Uterus (tissue), 2 donors: ENCODE results near the gene CRYL1.

Experiments used
- POLR2A ChIP-seq, 2 donors: fragments of 450-650 bp; IDR thresholded peaks; one replicate each; pipeline ENCODE4 v1.6.1; 2016; ENCODE audit warnings: antibody characterized with exemption in 2 of 2, mild to moderate bottlenecking in 1 of 2, moderate library complexity in 1 of 2
- TF ChIP-seq, protein P1 (sequence below), 4 experiments: fragments of 200-600 bp in 2 of 4; fragments of 450-650 bp in 2 of 4; sonication (generic) in 2 of 4; IDR thresholded peaks; one replicate each; pipeline ENCODE4 v1.5.1; 2016 to 2019; ENCODE audit warnings: antibody characterized with exemption in 4 of 4, mild to moderate bottlenecking in 2 of 4, moderate library complexity in 1 of 4

DNA sequence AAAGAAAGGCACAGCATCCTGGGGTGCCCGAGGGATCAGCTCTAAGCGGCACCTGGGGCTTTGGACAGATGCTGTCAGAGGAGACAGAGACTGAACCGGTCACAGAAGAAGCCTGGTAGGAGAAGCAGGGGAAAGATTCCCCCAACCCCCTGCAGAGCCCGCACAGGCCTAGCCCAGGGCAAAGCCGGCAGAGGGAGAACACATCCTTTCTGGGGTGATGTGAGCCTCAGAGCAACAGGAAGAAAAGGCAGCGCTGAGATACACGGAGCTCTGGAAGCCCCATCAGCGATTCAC is 101.2 kb downstream of the CRYL1 start:
- TF ChIP-seq, protein P1, sequence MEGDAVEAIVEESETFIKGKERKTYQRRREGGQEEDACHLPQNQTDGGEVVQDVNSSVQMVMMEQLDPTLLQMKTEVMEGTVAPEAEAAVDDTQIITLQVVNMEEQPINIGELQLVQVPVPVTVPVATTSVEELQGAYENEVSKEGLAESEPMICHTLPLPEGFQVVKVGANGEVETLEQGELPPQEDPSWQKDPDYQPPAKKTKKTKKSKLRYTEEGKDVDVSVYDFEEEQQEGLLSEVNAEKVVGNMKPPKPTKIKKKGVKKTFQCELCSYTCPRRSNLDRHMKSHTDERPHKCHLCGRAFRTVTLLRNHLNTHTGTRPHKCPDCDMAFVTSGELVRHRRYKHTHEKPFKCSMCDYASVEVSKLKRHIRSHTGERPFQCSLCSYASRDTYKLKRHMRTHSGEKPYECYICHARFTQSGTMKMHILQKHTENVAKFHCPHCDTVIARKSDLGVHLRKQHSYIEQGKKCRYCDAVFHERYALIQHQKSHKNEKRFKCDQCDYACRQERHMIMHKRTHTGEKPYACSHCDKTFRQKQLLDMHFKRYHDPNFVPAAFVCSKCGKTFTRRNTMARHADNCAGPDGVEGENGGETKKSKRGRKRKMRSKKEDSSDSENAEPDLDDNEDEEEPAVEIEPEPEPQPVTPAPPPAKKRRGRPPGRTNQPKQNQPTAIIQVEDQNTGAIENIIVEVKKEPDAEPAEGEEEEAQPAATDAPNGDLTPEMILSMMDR (IDR thresholded peaks at IDR 0.05) = no peak
- TF ChIP-seq POLR2A (IDR thresholded peaks at IDR 0.05) = no peak
